GM12878 (cell line): ENCODE measurements around the gene CDC42BPB. TPM values are rescaled to one million over a fixed set of nuclear protein-coding genes. Genes with fewer than 3 reads are reported as not detected.

Source experiments
- MYB ChIP-seq: fragments of 150-350 bp; IDR thresholded peaks from 2 replicates; pipeline ENCODE4 v1.6.1; 2014; ENCODE audit warnings: mild to moderate bottlenecking, low read depth, low read length, borderline replicate concordance
- NR2C1 ChIP-seq: fragments of 450-650 bp; IDR thresholded peaks from 2 replicates; pipeline ENCODE4 v1.6.1; 2017; ENCODE audit warnings: antibody characterized with exemption, mild to moderate bottlenecking, moderate library complexity
- NRF1 ChIP-seq: conservative IDR thresholded peaks from 2 replicates; pipeline ENCODE4 v1.6.1; 2011; ENCODE audit warnings: mild to moderate bottlenecking, low read depth, low read length, improper control_type of control experiment
- RELA ChIP-seq: fragments of 450-650 bp; IDR thresholded peaks from 2 replicates; pipeline ENCODE4 v1.8.0; 2014; ENCODE audit warnings: borderline replicate concordance; ENCODE audit not compliant: partially characterized antibody
- ZBED1 ChIP-seq: IDR thresholded peaks from 2 replicates; pipeline ENCODE4 v1.6.1; 2016; ENCODE audit warnings: borderline replicate concordance
- polyA plus RNA-seq, 11 experiments: library from polyadenylated mRNA; depleted of rRNA in 4 of 11; unstranded in 6 of 11; stranded (reverse) in 5 of 11; fragments of >200 nt; fragmentation: Nextera tagmentation in 4 of 11; fragmentation: Illumina TruSeq in 1 of 11; extraction: Ambion mirVana in 4 of 11; extraction: Trizol in 1 of 11; gene quantifications; 1 replicate in 1 of 11; 2 replicates in 10 of 11; pipeline versions ENCODE4 v1.2.1 to v1.2.3, GENCODE V29; 2011 to 2016; ENCODE audit warnings: inconsistent platforms in 2 of 11, missing spikeins in 2 of 11, low read depth in 1 of 11
- total RNA-seq, 4 experiments: library from RNA; depleted of rRNA in 3 of 4; stranded (reverse); fragments of >200 nt in 3 of 4; fragmentation: Illumina TruSeq in 1 of 4; extraction: Trizol in 1 of 4; gene quantifications; 2 replicates each; pipeline versions ENCODE4 v1.2.1 to v1.2.3, GENCODE V29; 2013 to 2021
- TF ChIP-seq, protein P1 (sequence below), 3 experiments: IDR thresholded peaks in 2 of 3; conservative IDR thresholded peaks in 1 of 3; 2 replicates each; pipeline ENCODE4 v1.5.1; 2011; ENCODE audit warnings: low read depth in 3 of 3, low read length in 3 of 3, mild to moderate bottlenecking in 3 of 3, control low read depth in 2 of 3, moderate library complexity in 2 of 3, inconsistent platforms in 1 of 3, mixed read lengths in 1 of 3; ENCODE audit not compliant: control insufficient read depth in 2 of 3, insufficient read depth in 1 of 3; ENCODE audit errors: extremely low read depth in 1 of 3
- TF ChIP-seq, protein P2 (sequence below): IDR thresholded peaks from 2 replicates; pipeline ENCODE4 v1.6.1; 2012; ENCODE audit warnings: low read depth, low read length, improper control_type of control experiment
- TF ChIP-seq, protein P3 (sequence below): fragments of 150-350 bp; IDR thresholded peaks from 2 replicates; pipeline ENCODE4 v1.6.1; 2016; ENCODE audit warnings: low read depth, low read length

The CDC42BPB gene
- total and polyA plus RNA-seq, 10 of the 15 experiments (the other 5 are each of a cell fraction or from before 2014, with no cell fraction given), result 0.42 to 22.1 (median 13.3) TPM

DNA sequence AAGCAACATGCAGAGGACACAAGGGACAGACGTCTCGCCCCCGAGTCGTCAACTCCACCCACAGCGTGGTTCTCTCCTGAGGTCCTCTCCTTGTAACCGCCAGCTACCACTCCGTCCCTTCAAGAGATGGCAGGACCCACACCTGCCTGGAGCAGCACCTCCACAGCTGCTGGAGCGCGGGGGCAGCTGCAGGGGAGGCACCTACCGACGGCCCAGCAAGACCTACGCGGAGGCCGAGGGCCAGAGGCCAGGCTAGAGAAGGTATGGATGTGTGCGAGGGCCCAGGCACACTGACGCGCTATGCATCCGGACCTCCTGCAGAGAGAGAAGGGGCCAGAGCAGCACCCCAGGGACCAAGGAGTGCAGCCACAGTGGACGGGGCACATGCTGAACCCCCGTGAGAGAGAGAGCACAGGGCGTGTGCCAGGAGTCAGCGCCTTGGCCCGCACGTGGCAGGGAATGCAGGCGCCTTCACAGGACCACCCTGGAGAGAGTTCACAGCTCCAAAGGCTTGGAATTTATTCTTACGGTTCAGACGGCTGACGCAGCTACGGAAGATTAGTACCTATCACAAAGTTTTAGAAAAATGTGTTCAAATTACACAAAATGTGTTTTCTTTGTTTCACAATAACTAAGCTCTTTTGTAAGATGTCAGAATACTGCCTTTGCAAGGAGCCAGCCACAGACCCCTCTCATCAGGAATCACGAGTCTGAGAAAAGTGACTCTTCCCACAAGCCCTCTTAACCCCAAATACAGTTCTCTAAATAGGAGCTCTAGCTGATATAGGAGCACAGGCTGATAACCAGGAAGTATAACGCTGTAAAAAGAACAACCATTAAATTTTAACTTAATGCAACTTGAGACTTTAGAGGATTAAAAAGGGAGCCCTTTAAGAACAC is 36.8 kb downstream of the CDC42BPB start (continued):
- TF ChIP-seq, protein P1, sequence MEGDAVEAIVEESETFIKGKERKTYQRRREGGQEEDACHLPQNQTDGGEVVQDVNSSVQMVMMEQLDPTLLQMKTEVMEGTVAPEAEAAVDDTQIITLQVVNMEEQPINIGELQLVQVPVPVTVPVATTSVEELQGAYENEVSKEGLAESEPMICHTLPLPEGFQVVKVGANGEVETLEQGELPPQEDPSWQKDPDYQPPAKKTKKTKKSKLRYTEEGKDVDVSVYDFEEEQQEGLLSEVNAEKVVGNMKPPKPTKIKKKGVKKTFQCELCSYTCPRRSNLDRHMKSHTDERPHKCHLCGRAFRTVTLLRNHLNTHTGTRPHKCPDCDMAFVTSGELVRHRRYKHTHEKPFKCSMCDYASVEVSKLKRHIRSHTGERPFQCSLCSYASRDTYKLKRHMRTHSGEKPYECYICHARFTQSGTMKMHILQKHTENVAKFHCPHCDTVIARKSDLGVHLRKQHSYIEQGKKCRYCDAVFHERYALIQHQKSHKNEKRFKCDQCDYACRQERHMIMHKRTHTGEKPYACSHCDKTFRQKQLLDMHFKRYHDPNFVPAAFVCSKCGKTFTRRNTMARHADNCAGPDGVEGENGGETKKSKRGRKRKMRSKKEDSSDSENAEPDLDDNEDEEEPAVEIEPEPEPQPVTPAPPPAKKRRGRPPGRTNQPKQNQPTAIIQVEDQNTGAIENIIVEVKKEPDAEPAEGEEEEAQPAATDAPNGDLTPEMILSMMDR (IDR thresholded peaks at IDR 0.05 in 2 of 3, conservative IDR thresholded peaks at IDR 0.05 in 1 of 3; ENCODE audit: control insufficient read depth in 2 of 3, extremely low read depth in 1 of 3, insufficient read depth in 1 of 3, low read depth in 3 of 3, low read length in 3 of 3), result no peak
- TF ChIP-seq RELA (no peak), MYB (no peak), NR2C1 (no peak), ZBED1 (no peak), NRF1 (no peak)
- TF ChIP-seq, protein P2, sequence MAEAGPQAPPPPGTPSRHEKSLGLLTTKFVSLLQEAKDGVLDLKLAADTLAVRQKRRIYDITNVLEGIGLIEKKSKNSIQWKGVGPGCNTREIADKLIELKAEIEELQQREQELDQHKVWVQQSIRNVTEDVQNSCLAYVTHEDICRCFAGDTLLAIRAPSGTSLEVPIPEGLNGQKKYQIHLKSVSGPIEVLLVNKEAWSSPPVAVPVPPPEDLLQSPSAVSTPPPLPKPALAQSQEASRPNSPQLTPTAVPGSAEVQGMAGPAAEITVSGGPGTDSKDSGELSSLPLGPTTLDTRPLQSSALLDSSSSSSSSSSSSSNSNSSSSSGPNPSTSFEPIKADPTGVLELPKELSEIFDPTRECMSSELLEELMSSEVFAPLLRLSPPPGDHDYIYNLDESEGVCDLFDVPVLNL, result no peak
- TF ChIP-seq, protein P3, sequence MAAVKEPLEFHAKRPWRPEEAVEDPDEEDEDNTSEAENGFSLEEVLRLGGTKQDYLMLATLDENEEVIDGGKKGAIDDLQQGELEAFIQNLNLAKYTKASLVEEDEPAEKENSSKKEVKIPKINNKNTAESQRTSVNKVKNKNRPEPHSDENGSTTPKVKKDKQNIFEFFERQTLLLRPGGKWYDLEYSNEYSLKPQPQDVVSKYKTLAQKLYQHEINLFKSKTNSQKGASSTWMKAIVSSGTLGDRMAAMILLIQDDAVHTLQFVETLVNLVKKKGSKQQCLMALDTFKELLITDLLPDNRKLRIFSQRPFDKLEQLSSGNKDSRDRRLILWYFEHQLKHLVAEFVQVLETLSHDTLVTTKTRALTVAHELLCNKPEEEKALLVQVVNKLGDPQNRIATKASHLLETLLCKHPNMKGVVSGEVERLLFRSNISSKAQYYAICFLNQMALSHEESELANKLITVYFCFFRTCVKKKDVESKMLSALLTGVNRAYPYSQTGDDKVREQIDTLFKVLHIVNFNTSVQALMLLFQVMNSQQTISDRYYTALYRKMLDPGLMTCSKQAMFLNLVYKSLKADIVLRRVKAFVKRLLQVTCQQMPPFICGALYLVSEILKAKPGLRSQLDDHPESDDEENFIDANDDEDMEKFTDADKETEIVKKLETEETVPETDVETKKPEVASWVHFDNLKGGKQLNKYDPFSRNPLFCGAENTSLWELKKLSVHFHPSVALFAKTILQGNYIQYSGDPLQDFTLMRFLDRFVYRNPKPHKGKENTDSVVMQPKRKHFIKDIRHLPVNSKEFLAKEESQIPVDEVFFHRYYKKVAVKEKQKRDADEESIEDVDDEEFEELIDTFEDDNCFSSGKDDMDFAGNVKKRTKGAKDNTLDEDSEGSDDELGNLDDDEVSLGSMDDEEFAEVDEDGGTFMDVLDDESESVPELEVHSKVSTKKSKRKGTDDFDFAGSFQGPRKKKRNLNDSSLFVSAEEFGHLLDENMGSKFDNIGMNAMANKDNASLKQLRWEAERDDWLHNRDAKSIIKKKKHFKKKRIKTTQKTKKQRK, result no peak
